CD4-positive, alpha-beta T cell treated with Interleukin-2 at 100 ng/mL for 4 hours (primary cell): ENCODE data around the gene SPTB.

Experiments
- DNase-seq: peaks from one replicate; pipeline ENCODE4 v3.0.0-alpha.2; 2020; ENCODE audit warnings: low spot score

SPTB gene

DNA sequence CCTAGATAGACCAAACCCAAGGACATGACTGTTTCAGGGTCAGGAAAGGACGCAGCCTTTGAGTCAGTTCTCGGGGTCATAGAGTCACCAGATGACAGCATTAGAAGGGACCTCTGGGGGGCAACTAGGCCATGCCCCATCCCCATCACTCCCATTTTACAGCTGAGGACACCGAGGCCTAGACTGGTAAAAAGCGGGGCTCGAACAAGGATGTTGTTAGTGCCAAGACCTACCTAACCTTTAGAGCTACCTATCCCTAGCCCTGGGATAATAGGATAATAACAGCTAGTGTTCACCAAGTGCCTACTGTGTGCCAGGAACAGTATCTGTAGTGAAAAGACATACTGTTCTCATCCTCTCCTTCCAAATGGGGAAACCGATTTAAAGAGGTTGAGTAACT lies 126.8 kb downstream of the SPTB start:
- no peak for DNase-seq

DNA sequence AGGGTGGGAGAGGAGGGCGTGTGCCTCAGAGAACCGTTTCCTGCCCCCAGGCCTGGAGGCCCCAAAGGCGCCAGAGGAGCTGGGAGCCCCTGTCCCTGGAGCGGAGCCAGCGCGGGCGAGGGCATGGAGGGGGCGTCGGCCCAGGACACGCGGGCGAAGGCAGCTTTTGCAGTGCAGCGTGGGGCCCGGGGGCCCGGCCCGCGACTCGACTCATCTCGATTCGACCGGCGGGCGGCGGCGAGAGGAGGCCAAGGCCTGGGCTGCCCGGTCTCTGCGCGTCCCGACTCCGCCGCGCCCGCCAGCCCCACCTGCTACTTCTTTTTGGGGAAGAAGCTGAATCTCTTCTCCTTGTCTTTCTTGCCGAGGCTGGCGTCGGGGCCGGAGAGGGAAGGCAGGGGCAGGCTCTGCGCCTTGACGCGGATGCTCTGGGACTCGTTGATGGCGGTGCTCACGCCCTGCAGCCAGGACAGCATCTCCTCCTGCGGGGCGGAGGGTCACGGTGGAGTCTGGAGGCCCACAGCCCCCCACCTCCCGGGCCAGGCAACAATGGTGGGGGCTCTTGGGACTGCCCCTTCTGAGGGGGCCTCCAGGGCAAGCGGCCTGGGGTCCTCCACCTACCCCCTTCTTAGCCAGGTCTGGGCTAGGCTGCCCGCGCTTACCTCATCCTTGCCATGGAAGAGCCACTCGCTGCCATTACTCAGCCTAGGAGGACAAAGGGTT lies 130.6 kb downstream of the SPTB start:
- DNase-seq, result no peak

DNA sequence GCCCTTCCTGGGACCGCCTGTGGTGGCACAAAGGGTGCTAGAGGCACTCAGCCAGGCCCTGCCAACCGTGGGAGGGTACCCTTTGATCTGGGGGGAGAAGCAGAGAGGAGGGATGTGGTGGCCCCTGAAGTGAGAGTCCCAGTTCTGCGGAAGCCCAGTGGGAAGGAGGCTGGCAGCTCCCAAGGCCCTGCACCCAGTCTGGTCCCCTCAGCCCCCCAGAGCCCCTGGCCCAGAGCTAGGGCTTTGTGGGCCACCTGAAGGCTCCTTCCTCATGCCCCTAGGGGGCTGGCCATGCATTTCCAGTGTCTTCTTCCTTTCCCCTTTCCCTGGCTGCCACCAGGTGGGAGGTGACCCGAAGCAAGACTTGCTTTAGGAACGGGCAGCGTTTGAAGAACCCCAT lies 131.2 kb downstream of the SPTB start:
- DNase-seq, result no peak

DNA sequence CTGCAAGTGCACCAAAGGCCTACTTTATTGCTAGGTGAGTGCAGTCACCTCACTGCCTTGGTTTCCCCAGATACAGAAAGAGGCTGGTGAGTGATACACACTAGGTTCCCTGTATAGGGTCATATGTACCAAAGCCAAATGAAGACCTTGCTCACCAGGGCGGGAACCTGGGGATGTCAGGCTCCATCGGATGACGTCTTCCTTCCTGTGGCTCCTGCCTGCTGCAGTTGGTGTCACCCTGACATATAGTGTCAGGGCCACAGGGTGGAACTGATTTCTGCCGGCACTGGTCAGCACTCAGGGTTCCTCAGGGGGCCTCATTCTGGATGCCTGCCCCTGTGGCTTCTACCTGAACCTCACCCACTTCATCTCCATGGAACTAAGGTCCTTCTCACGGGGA lies 132.4 kb downstream of the SPTB start:
- no peak for DNase-seq

DNA sequence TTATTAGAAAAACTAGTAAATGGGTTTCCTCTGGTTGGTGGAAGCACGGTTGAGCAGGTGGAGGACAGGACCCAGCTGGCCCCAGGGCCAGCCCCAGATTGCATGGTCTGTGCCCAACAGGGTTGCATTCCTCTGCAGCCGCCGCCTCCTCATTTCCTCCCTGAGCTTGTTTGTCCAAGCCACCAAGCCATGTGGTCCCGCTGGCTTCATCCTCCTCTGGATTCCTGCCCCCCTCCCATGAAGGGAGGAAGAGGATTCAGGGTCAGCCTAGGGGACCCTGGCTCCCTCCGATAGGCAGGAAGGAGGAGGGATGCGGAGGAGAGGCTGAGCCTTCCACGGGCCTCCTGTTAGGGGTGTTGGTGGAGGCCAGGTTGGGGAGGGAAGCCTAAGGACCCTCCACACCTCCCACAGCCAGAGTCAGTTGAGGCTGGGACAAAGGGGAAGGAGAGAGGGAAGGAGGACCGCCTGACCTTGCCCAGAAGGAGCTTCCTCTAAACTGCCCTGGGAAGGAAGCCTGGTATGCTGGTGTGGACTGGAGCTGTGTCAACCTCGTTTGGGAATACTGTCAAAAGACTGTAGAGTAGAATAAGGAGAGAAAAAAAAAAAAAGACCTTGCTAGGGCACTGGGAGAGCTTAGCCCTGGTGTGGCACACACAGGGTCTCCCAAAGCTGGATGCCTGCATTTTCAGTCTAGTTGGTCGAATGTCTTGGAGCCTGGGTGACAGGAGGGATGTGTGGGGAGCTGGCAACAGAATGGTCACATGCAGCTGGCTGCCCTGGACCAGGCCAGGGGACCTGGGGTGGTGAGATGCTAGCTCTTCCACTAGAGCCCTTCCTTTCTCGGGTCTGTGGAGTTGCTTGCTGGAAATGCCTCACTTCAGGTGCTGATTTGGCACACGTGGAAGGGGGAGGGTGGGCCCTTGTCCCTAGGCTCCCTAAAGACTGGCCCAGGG lies 133.1 kb downstream of the SPTB start:
- no peak for DNase-seq

DNA sequence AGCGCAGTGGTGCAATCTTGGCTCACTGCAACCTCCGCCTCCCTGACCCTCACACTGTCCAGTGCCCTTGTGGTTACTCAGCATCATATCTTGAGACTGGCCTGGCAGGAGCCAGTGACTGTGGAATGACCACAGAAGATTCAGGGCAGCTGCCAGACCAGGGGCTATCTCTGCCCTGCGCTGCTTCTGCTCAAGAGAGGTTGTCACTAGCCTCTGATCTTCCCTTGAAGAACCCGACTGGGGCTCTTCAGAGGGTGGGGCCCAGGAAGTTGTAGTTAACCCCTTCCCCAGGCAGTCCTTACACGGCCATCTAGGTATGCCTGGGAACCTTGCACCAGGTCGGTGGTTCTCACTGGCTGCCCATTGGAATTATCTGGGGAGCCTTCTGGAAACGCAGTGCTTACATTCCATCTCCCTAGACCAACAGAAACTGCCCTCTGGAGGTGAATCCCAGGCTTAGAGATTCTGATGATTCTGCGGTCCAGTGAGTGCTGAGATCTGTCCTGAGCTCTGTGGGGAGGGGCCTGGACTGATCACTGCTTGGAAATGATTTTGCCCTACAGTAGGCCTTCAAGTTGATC lies 134.1 kb downstream of the SPTB start:
- no peak for DNase-seq

DNA sequence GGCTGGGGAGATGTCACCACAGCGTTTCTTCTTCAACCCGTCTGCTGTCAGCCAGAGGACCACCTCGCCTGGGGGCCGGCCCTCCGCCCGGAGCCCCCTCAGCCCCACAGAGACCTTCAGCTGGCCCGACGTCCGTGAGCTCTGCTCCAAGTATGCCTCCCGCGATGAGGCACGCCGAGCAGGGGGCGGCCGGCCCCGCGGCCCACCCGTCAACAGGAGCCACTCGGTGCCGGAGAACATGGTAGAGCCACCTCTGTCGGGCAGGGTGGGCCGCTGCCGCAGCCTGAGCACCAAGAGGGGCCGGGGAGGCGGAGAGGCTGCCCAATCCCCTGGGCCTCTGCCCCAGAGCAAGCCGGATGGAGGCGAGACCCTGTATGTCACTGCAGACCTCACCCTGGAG lies 136.6 kb downstream of the SPTB start:
- no peak for DNase-seq

DNA sequence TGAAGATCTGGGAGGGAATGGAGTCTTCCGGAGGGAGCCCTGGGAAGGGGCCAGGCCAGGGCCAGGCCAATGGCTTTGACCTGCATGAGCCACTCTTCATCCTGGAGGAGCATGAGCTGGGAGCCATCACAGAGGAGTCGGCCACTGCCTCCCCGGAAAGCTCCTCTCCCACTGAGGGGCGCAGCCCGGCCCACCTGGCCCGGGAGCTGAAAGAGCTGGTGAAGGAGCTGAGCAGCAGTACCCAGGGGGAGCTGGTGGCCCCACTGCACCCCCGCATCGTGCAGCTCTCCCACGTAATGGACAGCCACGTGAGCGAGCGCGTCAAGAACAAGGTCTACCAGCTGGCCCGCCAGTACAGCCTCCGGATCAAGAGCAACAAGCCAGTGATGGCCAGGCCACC lies 137.7 kb downstream of the SPTB start:
- no peak for DNase-seq

DNA sequence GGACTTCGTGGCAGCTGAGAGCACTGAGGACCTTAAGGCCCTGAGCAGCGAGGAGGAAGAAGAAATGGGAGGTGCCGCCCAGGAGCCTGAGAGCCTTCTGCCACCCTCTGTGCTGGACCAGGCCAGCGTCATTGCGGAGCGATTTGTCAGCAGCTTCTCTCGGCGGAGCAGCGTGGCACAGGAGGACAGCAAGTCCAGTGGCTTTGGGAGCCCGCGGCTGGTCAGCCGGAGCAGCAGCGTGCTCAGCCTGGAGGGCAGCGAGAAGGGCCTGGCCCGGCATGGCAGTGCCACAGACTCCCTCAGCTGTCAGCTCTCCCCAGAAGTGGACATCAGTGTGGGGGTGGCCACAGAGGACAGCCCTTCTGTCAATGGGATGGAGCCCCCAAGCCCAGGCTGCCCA lies 138.5 kb downstream of the SPTB start:
- DNase-seq, result no peak

DNA sequence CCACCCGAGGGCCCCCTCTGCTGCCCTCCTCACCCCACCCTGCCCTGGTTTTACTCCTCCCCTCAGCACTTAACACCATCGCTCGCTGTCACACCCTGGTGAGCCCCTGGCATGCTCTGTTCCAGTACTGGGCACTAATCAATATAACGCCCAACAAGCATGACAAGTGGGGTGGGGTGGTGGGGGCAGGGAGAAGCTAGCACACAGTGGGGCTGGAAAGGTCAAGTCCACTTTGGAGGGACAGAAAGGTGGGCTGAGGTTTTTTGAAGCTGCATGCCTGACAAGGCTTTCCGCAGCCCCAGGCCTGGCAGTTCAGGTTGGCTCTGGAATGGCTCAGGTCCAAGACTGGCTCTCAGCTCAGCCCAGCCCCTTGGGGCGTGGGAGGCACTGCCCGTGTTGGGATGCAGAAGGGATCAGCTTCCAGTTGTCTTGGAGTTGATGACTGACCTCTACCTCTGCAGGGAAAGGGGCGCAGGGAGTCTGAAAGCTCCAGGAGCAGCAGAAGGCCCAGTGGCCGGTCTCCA lies 141.4 kb downstream of the SPTB start:
- DNase-seq, result no peak

DNA sequence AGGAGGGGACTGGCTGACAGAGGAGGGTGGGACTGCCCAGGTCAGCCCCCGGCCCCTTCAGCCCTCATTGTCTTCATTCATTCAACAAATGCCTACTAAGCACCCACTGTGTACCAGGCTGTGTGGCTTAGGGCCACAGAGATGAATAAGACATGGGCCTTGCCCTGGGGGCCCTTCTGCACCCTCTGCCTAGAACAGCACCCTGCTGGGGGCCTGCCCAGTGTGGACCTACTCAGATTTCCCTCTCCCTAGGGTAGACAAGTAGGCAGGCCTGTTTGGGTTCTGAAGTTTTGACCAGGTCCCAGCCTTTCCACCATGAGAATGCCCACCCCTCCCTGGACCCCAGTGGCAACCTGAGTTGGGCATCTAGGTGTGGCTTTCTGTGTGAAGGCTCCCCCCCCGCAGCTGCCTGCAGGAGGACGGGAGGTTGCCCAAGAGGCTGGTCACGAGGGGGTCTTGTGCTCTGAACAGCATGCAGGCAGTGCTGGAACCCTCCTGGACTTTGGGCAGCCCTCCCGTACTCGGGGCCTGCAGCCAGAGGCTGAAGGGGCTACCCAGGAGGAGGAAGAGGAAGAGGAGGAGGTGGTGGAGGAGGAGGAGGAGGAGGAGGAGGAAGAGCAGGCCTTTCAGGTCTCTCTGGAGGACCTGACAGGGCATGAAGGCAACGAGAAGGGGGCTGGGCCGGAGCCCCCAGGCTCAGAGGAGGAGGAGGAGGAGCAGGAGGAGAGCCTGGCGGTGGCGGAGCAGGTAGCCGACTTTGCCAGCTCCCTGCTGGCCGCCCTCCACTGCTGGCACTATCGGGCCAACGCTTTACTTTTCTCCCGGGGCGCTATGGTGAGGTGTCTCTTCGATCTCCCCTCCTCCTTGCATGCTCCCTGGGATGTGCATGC lies 142.1 kb downstream of the SPTB start:
- no peak for DNase-seq

DNA sequence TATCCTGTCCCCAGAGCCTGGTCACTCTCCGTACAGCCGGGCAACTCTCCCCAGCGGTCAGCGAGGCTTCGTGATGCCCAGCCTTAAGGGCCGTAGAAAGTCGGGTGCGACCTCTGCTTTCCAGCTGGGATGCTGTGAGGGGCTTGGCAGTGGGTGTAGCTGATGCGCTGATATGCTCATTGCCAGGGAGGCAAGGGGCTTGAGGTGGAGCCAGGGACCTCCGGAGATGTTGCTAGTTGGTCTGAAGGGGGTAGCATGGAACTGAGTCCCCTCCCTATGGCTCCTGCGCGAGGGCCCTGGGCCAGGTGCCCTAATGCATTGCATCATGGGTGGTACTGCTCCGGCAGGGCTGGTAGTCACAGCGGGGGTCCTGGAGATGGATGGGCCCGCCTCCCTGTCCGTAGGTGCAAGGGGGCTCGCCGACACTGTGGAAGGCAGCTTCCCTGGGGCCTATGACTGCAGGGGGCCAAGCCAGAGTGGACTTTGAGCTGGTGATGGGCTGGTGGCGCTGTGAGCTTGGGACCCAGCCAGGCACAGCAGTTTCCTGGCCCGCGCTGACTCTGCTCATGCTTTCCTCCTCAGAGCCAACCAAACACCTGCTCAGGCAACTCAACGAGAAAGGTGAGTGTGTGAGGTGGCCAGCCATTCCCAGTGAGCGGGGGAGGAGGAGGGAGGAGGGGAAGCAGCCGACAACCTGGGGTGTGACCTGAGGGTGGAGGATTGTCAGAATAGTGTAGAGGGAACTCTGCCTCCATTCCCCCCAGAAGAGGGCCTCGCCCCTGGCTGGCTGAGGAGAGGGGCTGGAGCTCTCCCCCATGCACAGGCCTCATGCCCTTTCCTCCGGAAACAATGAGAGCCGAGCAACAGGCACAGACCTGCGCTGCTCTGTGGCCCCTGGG lies 143.2 kb downstream of the SPTB start:
- no peak for DNase-seq

DNA sequence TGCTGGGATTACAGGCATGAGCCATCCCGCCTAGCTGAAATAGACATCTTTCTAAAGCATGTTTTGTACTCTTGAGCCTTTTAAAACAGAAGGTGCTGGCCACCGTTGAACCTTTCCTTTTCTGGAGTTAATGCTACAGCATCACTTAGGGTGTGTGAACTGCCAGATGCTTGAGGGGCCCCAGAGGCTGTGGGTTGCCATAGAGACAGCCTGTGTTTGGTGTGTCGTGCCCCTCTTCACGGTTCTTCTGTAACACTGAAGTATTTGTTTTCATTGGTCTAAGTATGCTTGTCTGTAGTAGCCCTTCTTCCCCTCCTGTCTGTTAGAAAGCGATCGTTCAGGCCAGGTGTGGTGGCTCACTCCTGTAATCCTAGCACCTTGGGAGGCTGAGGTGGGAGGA lies 144.7 kb downstream of the SPTB start:
- no peak for DNase-seq

DNA sequence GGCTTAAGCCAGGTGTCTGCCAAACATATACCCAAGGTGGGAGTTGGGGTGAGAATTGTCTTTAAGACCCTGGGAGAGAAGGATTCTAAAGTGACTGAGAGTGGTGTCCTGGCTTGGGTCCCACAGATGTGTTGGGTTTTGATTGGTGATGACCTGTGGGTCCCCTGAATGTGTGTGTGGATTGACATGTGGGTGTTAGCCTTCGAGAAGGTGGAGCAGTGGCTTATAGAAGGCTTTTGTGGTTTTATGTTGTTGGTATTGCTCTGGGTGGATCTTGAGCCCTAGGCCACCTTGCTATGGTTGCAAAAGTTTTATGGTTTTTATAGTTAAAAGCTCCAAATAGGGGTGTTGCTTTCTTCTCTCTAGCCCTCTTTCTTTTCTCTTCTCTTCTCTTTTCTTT lies 145.8 kb downstream of the SPTB start:
- DNase-seq, result no peak

DNA sequence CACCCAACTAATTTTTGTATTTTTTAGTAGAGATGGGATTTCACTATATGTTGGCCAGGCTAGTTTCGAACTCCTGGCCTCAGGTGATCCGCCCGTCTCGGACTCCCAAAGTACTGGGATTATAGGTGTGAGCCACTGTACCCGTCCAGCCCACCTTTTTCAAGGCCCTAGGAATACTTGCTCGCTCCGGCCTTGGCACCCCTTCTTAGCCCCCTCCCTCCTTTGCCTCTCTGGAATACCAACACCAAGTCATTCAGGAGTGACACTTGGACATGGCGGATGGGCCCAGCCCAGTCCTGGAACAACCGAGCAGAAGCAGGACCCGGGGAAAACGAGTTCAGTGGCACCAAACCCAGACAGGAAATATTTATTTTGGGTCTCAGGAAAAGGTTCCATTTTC lies 146.4 kb downstream of the SPTB start:
- no peak for DNase-seq

DNA sequence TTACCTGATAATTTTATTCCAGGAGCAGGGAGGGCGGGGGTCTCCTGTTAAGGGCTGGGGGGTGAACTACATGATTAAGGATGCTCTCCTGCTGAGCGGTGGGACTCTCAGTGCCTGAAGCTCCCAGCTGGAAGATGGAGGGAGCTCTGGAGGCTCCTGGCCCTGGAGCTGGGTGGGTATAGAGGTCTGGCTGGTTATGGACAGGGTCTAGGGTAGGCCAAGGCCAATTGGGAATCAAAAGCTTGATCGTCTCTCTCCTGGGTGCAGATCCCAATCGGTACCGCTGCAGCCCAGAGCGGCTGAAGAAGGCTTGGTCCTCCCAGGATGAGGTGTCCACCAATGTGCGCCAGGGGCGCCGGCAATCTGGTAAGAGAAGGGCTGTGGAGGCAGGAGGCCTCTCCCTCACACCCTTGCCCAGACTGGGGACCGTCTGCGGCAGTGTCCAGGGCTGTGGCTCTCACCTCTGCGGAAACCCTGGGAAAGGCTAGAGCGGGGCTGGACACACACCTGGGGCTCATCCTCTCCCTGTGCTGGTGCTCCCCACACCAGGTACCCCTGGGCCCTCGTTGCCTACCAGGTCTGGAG lies 147.1 kb downstream of the SPTB start:
- DNase-seq, result no peak

DNA sequence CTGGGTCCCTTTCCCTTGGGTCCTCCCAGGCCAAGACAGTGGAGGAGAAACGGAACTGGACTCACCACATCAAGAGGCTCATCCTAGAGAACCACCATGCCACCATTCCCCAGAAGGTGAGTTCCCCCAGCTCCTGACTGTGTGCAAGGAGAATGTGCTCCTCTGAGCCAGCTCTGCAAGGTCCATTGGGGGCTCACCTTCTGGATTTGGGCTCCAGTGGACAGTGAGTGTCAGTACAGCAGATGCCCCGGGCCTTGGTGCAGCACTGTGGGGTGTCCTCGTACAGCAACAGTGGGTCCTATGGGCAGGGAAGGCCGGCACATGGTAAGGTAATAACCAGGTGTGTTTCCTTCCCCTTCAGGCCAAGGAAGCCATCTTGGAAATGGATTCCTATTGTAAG lies 147.6 kb downstream of the SPTB start:
- no peak for DNase-seq

DNA sequence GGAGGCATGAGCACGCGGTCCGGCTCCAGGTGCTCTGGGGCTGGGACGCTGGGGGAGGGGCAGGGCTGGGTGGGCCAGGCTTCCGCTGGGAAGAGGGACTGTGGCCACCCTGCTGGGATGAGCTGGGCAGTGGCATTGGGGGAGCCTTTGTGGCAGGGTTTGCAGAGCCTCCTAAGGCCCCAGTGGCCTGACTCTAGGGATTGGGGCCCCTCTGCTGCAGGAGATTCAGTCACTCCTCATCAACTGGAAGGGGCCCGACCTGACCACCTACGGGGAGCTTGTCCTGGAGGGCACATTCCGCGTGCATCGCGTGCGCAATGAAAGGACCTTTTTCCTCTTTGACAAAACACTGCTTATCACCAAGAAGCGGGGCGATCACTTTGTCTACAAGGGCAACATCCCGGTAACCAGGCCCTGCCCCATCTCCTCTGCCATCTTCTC lies 148.5 kb downstream of the SPTB start:
- no peak for DNase-seq

DNA sequence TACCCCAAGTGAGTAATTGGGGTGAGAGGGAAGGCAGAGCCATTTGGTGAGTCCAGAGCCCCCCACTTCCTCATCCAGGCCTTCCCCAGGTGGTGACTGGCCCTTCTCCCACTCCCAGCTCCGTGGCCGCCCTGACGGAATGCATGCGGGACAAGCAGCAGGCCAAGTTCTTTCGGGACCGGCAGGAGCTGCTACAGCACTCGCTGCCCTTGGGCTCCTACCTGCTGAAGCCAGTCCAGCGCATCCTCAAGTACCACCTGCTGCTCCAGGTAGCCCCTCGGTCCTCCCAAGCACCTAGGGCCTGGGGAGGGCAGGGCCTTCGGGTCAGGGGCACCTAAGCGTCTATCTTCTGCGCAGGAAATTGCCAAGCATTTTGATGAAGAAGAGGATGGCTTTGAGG lies 149.0 kb downstream of the SPTB start:
- DNase-seq, result no peak

DNA sequence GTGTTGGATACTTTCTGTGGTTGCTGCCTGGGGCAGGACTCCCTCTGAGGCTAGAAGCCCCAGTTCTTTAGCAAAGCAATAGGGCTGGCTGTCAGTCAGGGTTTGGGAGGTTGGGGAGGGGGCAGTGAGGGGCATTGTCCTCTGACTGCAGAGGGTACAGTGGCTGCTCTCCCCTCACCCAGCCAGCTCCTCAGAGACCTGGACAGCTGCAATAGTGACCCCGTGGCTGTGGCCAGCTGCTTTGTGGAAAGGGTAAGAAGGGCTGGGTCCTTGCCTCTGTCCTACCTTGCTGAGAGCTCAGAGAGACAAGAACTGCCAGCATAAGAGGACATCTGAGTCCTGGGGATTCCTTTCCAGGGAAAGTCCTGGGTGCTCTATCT lies 149.7 kb downstream of the SPTB start:
- DNase-seq, result no peak
